IMR-90 (cell line): ENCODE results near the gene NFASC.

Experiments
- BHLHE40 ChIP-seq: fragments of 150-350 bp; IDR thresholded peaks from 2 replicates; pipeline ENCODE4 v1.6.1; 2016; ENCODE audit warnings: mild to moderate bottlenecking, low read depth, low read length
- CEBPB ChIP-seq: IDR thresholded peaks from 2 replicates; pipeline ENCODE4 v1.6.1; 2012; ENCODE audit warnings: low read depth, low read length, improper control_type of control experiment
- CHD1 ChIP-seq: IDR thresholded peaks from 2 replicates; pipeline ENCODE4 v1.6.1; 2012; ENCODE audit warnings: low read depth, low read length, improper control_type of control experiment
- MAFK ChIP-seq: IDR thresholded peaks from 2 replicates; pipeline ENCODE4 v1.6.1; 2012; ENCODE audit warnings: low read depth, low read length, improper control_type of control experiment
- NFE2L2 ChIP-seq: fragments of 150-350 bp; IDR thresholded peaks from 2 replicates; pipeline ENCODE4 v1.6.1; 2016; ENCODE audit warnings: low read depth, mild to moderate bottlenecking, low read length
- POLR2A ChIP-seq: IDR thresholded peaks from 2 replicates; pipeline ENCODE4 v1.6.1; 2012; ENCODE audit warnings: mild to moderate bottlenecking, low read depth, low read length
- RAD21 ChIP-seq: IDR thresholded peaks from 2 replicates; pipeline ENCODE4 v1.6.1; 2012; ENCODE audit warnings: low read length, improper control_type of control experiment
- RCOR1 ChIP-seq: IDR thresholded peaks from 2 replicates; pipeline ENCODE4 v1.6.1; 2012; ENCODE audit warnings: mild to moderate bottlenecking, low read length, improper control_type of control experiment; ENCODE audit not compliant: insufficient replicate concordance
- RFX5 ChIP-seq: IDR thresholded peaks from 2 replicates; pipeline ENCODE4 v1.8.0; 2012; ENCODE audit warnings: low read depth, mild to moderate bottlenecking, low read length, moderate library complexity
- SMC3 ChIP-seq: fragments of 150-350 bp; IDR thresholded peaks from 2 replicates; pipeline ENCODE4 v1.6.1; 2016; ENCODE audit warnings: low read depth, mild to moderate bottlenecking, antibody characterized with exemption, low read length, moderate library complexity
- TF ChIP-seq, protein P1 (sequence below): conservative IDR thresholded peaks from 2 replicates; pipeline ENCODE4 v1.5.1; 2012; ENCODE audit warnings: mild to moderate bottlenecking, low read depth, low read length, improper control_type of control experiment
- TF ChIP-seq, protein P2 (sequence below): fragments of 150-350 bp; IDR thresholded peaks from 2 replicates; pipeline ENCODE4 v1.6.1; 2017; ENCODE audit warnings: mild to moderate bottlenecking, antibody characterized with exemption, low read length, low read depth
- TF ChIP-seq, protein P3 (sequence below): fragments of 150-350 bp; IDR thresholded peaks from 2 replicates; pipeline ENCODE4 v1.6.1; 2016; ENCODE audit warnings: low read depth, mild to moderate bottlenecking, low read length, moderate library complexity, borderline replicate concordance

DNA sequence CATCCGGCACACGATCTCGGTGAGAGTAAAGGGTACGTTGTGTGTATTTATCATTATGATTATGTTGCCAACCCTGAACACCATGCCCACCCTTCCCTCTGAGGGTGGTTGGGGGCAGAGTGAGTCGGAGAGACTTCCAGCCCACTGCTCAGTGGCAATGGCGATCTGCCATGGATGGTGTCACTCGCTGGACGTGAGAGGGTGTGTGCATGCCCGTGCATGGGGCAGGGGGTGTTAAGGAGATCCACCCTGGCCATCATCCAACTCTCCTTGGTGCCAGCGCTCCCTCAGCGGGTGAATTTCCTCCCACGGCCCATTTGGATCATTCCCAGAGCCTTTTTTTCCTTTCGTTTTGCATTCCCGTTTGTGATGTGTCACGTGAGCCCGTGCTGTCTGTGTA lies 98.3 kb downstream of the NFASC start:
- TF ChIP-seq POLR2A (no peak), BHLHE40 (no peak), CHD1 (no peak), RCOR1 (no peak), CEBPB (no peak), NFE2L2 (no peak), RAD21 (no peak), RFX5 (no peak), MAFK (no peak), SMC3 (no peak)
- TF ChIP-seq, protein P1, sequence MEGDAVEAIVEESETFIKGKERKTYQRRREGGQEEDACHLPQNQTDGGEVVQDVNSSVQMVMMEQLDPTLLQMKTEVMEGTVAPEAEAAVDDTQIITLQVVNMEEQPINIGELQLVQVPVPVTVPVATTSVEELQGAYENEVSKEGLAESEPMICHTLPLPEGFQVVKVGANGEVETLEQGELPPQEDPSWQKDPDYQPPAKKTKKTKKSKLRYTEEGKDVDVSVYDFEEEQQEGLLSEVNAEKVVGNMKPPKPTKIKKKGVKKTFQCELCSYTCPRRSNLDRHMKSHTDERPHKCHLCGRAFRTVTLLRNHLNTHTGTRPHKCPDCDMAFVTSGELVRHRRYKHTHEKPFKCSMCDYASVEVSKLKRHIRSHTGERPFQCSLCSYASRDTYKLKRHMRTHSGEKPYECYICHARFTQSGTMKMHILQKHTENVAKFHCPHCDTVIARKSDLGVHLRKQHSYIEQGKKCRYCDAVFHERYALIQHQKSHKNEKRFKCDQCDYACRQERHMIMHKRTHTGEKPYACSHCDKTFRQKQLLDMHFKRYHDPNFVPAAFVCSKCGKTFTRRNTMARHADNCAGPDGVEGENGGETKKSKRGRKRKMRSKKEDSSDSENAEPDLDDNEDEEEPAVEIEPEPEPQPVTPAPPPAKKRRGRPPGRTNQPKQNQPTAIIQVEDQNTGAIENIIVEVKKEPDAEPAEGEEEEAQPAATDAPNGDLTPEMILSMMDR: no peak
- TF ChIP-seq, protein P2, sequence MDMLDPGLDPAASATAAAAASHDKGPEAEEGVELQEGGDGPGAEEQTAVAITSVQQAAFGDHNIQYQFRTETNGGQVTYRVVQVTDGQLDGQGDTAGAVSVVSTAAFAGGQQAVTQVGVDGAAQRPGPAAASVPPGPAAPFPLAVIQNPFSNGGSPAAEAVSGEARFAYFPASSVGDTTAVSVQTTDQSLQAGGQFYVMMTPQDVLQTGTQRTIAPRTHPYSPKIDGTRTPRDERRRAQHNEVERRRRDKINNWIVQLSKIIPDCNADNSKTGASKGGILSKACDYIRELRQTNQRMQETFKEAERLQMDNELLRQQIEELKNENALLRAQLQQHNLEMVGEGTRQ: no peak
- TF ChIP-seq, protein P3, sequence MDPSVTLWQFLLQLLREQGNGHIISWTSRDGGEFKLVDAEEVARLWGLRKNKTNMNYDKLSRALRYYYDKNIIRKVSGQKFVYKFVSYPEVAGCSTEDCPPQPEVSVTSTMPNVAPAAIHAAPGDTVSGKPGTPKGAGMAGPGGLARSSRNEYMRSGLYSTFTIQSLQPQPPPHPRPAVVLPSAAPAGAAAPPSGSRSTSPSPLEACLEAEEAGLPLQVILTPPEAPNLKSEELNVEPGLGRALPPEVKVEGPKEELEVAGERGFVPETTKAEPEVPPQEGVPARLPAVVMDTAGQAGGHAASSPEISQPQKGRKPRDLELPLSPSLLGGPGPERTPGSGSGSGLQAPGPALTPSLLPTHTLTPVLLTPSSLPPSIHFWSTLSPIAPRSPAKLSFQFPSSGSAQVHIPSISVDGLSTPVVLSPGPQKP: no peak
